ENCODE data around the gene THAP12. TPM values are rescaled to one million over a fixed set of nuclear protein-coding genes. Genes with fewer than 3 reads are reported as not detected.

Gene THAP12
- total and polyA plus RNA-seq, 10 of the 15 experiments (the other 5 are each of a cell fraction or from before 2014, with no cell fraction given): 12.6 to 45.6 (median 22.3) TPM

DNA sequence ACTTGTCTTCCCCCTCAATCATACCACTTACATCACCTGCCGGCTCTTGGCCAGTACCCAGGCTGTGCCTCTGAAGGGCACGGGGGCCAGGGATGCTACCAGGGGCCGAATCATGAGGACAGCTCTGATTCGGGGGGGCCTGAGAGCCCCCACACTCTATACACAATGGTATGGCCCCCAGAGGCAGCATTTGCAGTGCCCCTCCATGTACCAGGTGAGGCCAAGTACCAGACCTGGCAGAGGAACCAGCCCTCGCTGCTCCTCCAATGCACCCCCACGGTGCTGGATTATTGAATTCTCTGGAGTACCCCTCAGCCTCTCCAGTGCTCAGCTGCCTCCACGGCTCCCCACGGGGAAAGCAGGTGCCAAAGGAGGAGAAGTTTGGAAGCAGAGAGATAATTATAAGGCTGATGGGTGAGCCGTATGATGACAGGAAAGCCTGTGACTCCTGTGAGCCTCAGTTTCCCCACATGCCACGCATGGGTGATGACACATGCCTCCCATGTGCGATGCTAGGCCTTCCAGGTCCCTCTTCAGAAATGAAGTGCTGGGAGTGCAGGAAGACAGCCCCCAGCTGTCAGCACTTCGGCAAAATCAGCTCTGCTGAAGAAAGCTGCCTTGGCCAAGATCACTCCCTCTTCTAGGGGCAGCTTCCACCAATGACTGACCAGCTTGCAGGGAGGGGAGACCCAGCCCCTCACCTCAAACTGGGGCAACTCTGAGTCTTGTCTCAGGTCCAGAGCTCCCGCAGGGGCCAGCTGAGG is 69.9 kb downstream of the THAP12 start:
- ATAC-seq (no peak), DNase-seq (ENCODE audit: low read depth, low spot score) (no peak), FAIRE-seq (no peak)
- Histone ChIP-seq H3K9me3 (replicated peaks; ENCODE audit: control insufficient read depth, insufficient read depth, low read length) (no peaks in the 10 kb centered on the region), H3K4me3 (no peak overlapping the region), H3K79me2 (ENCODE audit: control insufficient read depth, insufficient read depth, low read length) (no peaks in the 10 kb centered on the region), H3K4me2 (ENCODE audit: control insufficient read depth, insufficient read depth) (no peak overlapping the region), H4K20me1 (ENCODE audit: control insufficient read depth, insufficient read depth) (no peaks in the 10 kb centered on the region), H2AFZ (ENCODE audit: control insufficient read depth, low read depth, low read length) (no peak overlapping the region), H3K36me3 (ENCODE audit: control insufficient read depth in 2 of 2, insufficient read depth in 2 of 2, low read length in 1 of 2) (no peaks in the 10 kb centered on the region), H3K27ac (ENCODE audit: control insufficient read depth, insufficient read depth) (no peak overlapping the region), H3K4me1 (ENCODE audit: control insufficient read depth, insufficient read depth, low read length) (no peaks in the 10 kb centered on the region), H3K9ac (ENCODE audit: control insufficient read depth, insufficient read depth, low read length) (no peak overlapping the region), H3K27me3 (replicated peaks in 1 of 2; ENCODE audit: control insufficient read depth in 2 of 2, insufficient read depth in 2 of 2, low read length in 1 of 2) (peaks cover 0 to 2% of the 10 kb centered on the region in 2 experiments; a peak in 3 of 4 replicates)
- 36% methylated on average over 12 of the region's 13 CpGs for WGBS (ENCODE audit: insufficient coverage, insufficient replicate concordance, low lambda C conversion rate, missing lambda C conversion rate)
- intact Hi-C loops (cut with micrococcal nuclease; ENCODE audit: unreplicated experiment): no loop called here
- in situ Hi-C loops (cut with MboI): no loop called here
- BruUV-seq (replicated peaks): no TSS peak
- TF ChIP-seq EED (IDR thresholded peaks at IDR 0.05; ENCODE audit: low read depth) (no peak), GABPA (IDR thresholded peaks at IDR 0.05; ENCODE audit: low read depth) (no peak), PML (IDR thresholded peaks at IDR 0.05; ENCODE audit: low read length) (no peak), SUZ12 (IDR thresholded peaks at IDR 0.05; ENCODE audit: unreplicated experiment) (no peak), BMI1 (IDR thresholded peaks at IDR 0.05; ENCODE audit: borderline replicate concordance) (no peak), SUPT20H (IDR thresholded peaks at IDR 0.05; ENCODE audit: borderline replicate concordance, control insufficient read depth, low read depth, low read length) (no peak), NBN (IDR thresholded peaks at IDR 0.05) (no peak), ZBTB40 (IDR thresholded peaks at IDR 0.05; ENCODE audit: borderline replicate concordance) (no peak), ZNF274 (IDR thresholded peaks at IDR 0.05; ENCODE audit: insufficient read depth, insufficient read length) (no peak), ASH2L (IDR thresholded peaks at IDR 0.05; ENCODE audit: borderline replicate concordance, low read depth) (no peak), POLR2AphosphoS2 (IDR thresholded peaks at IDR 0.05; ENCODE audit: low read depth, low read length) (no peak), SREBF2 (IDR thresholded peaks at IDR 0.05; ENCODE audit: low read length) (no peak), ZBTB11 (CRISPR knock-in tag; IDR thresholded peaks at IDR 0.05) (no peak), SMAD5 (IDR thresholded peaks at IDR 0.05; ENCODE audit: low read depth) (no peak), IKZF2 (IDR thresholded peaks at IDR 0.05) (no peak)
- CTCF ChIA-PET: interaction anchor here (2.1 kb wide), 1 partner anchor 102 kb away, joined by 9 read pairs; no protein-coding TSS in a partner anchor
- POLR2A ChIA-PET: no interaction called here
- SMC1A ChIA-PET (ENCODE audit: uncharacterized antibody, unreplicated experiment): interaction anchor here (2.0 to 2.1 kb wide), 2 partner anchors 103 to 104 kb away, joined by 7 to 8 read pairs; no protein-coding TSS in a partner anchor
- RAD21 ChIA-PET (ENCODE audit: unreplicated experiment): interaction anchor here (1.4 to 1.6 kb wide), 2 partner anchors 102 to 104 kb away, joined by 5 to 9 read pairs; no protein-coding TSS in a partner anchor

Measured in GM12878 (cell line).